GM19463 (cell line): ENCODE measurements around the gene ZNF700.
"Not testable (repeated sequence)": the region's sequence is repeated elsewhere in the genome, so short reads cannot be mapped to it uniquely, and the experiment has no call there.

Experiments
- ATAC-seq: cut with Tn5 transposase; IDR thresholded peaks from one replicate; pipeline ENCODE4 v1.9.1; 2021; ENCODE audit warnings: mild to moderate bottlenecking, moderate library complexity; ENCODE audit not compliant: unreplicated experiment

The ZNF700 gene

GRCh38 chr19:11938383-11938782 is 13.5 kb downstream of the ZNF700 start:
- not testable (repeated sequence) for ATAC-seq

- ATAC-seq = not testable (repeated sequence)
These were observed 16.5 kb downstream of the ZNF700 start for GRCh38 chr19:11941361-11941887.

GRCh38 chr19:11942008-11942842 is 17.3 kb downstream of the ZNF700 start:
- no peak for ATAC-seq

GRCh38 chr19:11942843-11943108 is 17.9 kb downstream of the ZNF700 start:
- no peak for ATAC-seq

GRCh38 chr19:11944656-11945055 is 19.7 kb downstream of the ZNF700 start:
- no peak for ATAC-seq

GRCh38 chr19:11948646-11949045 is 23.7 kb downstream of the ZNF700 start:
- ATAC-seq = no peak

- no peak for ATAC-seq
These were observed 24.3 kb downstream of the ZNF700 start for GRCh38 chr19:11949201-11949600.

GRCh38 chr19:11949614-11950080 is 24.7 kb downstream of the ZNF700 start:
- not testable (repeated sequence) for ATAC-seq

GRCh38 chr19:11950312-11950711 is 25.4 kb downstream of the ZNF700 start:
- ATAC-seq = no peak

GRCh38 chr19:11963566-11964355 is 38.9 kb downstream of the ZNF700 start:
- no peak for ATAC-seq

- ATAC-seq = no peak
These were observed 39.6 kb downstream of the ZNF700 start for GRCh38 chr19:11964496-11964857.

GRCh38 chr19:11964858-11965645 is 40.1 kb downstream of the ZNF700 start, which contains the start of gene ZNF763:
ZNF763 (plus strand) TSS chr19:11965040; CDS start chr19:11965209, 169 bp downstream.
- ATAC-seq = peak; percentile 87

- no peak for ATAC-seq
These were observed 45.3 kb downstream of the ZNF700 start for GRCh38 chr19:11970174-11970573.

- no peak for ATAC-seq
These were observed 46.1 kb downstream of the ZNF700 start for GRCh38 chr19:11971041-11971440.

- ATAC-seq = no peak
These were observed 48.3 kb downstream of the ZNF700 start for GRCh38 chr19:11973019-11973810.

GRCh38 chr19:11978492-11979100 is 53.7 kb downstream of the ZNF700 start:
- ATAC-seq = no peak

GRCh38 chr19:11979527-11979926 is 54.6 kb downstream of the ZNF700 start:
- ATAC-seq = no peak

GRCh38 chr19:11982526-11982925 is 57.6 kb downstream of the ZNF700 start:
- no peak for ATAC-seq

GRCh38 chr19:11984986-11985385 is 60.1 kb downstream of the ZNF700 start:
- no peak for ATAC-seq

GRCh38 chr19:11986754-11987153 is 61.8 kb downstream of the ZNF700 start:
- ATAC-seq = no peak
